GM12878 (cell line): ENCODE measurements around the gene KCTD17. TPM values are rescaled to one million over a fixed set of nuclear protein-coding genes. Genes with fewer than 3 reads are reported as not detected.

ENCODE experiments used
- ATAC-seq: fragments of 200-7000 bp; cut with Tn5 transposase; 3 replicates; pipeline ENCODE4 v1.9.1; 2020; ENCODE audit warnings: mild to moderate bottlenecking, moderate library complexity
- BruUV-seq: library from RNA; stranded (reverse); fragments of 400-500 nt; replicated peaks from 2 replicates; lab custom pipeline; 2021; lab: Mats Ljungman, UMichigan
- CTCF ChIA-PET: fragments of 300-600 bp; sonication (Branson Sonifier 250); formaldehyde crosslinking; extraction: SDS; loops from one replicate; lab custom pipeline; 2021; ENCODE audit warnings: inconsistent platforms; lab: Yijun Ruan, JAX
- POLR2A ChIA-PET: fragments of 350-600 bp; formaldehyde crosslinking; extraction: SDS; loops from one replicate; lab custom pipeline; 2021; ENCODE audit warnings: inconsistent platforms; lab: Charles Lee
- RAD21 ChIA-PET: fragments of 300-600 bp; sonication (Branson Sonifier 250); formaldehyde crosslinking; loops from one replicate; lab custom pipeline; 2023; ENCODE audit warnings: antibody characterized with exemption; ENCODE audit not compliant: unreplicated experiment; lab: Charles Lee
- SMC1A ChIA-PET: fragments of 300-600 bp; sonication (Branson Sonifier 250); formaldehyde crosslinking; loops from one replicate; lab custom pipeline; 2023; ENCODE audit not compliant: unreplicated experiment, uncharacterized antibody; lab: Charles Lee
- DNase-seq: peaks from one replicate; pipeline ENCODE4 v3.0.0-alpha.2; 2011; ENCODE audit warnings: low read depth, low spot score
- FAIRE-seq: peaks from 3 replicates; lab custom pipeline; 2011; peaks lifted over from hg19 to GRCh38; lab: Jason Lieb, UNC
- H2AFZ ChIP-seq: 2 replicates; pipeline ENCODE4 v1.6.0; 2011; ENCODE audit warnings: low read depth, low read length, control low read depth; ENCODE audit not compliant: control insufficient read depth
- H3K27ac ChIP-seq: 2 replicates; pipeline ENCODE4 v1.5.1; 2011; ENCODE audit warnings: control low read depth; ENCODE audit not compliant: control insufficient read depth, insufficient read depth
- H3K27me3 ChIP-seq, 2 experiments: replicated peaks in 1 of 2; 2 replicates each; pipeline versions ENCODE4 v1.6.0 to v1.6.1; 2011; ENCODE audit warnings: low read length in 1 of 2; ENCODE audit not compliant: control insufficient read depth in 2 of 2, insufficient read depth in 2 of 2
- H3K36me3 ChIP-seq, 2 experiments: 2 replicates each; pipeline ENCODE4 v1.5.1; 2011; ENCODE audit warnings: low read length in 1 of 2; ENCODE audit not compliant: control insufficient read depth in 2 of 2, insufficient read depth in 2 of 2
- H3K4me1 ChIP-seq: 2 replicates; pipeline ENCODE4 v1.6.1; 2011; ENCODE audit warnings: mild to moderate bottlenecking, low read length, moderate library complexity, mixed read lengths; ENCODE audit not compliant: control insufficient read depth, insufficient read depth
- H3K4me2 ChIP-seq: 2 replicates; pipeline ENCODE4 v1.6.0; 2011; ENCODE audit warnings: control low read depth; ENCODE audit not compliant: control insufficient read depth, insufficient read depth
- H3K4me3 ChIP-seq: fragments of 200-600 bp; sonication (generic); 2 replicates; pipeline ENCODE4 v1.5.1; 2016
- H3K79me2 ChIP-seq: 2 replicates; pipeline ENCODE4 v1.6.0; 2011; ENCODE audit warnings: low read length; ENCODE audit not compliant: control insufficient read depth, insufficient read depth
- H3K9ac ChIP-seq: 2 replicates; pipeline ENCODE4 v1.8.0; 2011; ENCODE audit warnings: low read length, control low read depth, mixed read lengths; ENCODE audit not compliant: control insufficient read depth, insufficient read depth
- H3K9me3 ChIP-seq: replicated peaks from 3 replicates; pipeline ENCODE4 v1.5.1; 2011; ENCODE audit warnings: mild to moderate bottlenecking, low read length; ENCODE audit not compliant: control insufficient read depth, insufficient read depth
- H4K20me1 ChIP-seq: 2 replicates; pipeline ENCODE4 v1.6.0; 2011; ENCODE audit not compliant: control insufficient read depth, insufficient read depth
- CEBPZ ChIP-seq: fragments of 150-350 bp; IDR thresholded peaks from 2 replicates; pipeline ENCODE4 v1.6.1; 2016; ENCODE audit warnings: low read depth, low read length
- CHD1 ChIP-seq: IDR thresholded peaks from 2 replicates; pipeline ENCODE4 v1.6.1; 2012; ENCODE audit warnings: low read depth, low read length, improper control_type of control experiment
- GATAD2B ChIP-seq: fragments of 450-650 bp; conservative IDR thresholded peaks from 2 replicates; pipeline ENCODE4 v1.6.1; 2017; ENCODE audit warnings: low read depth, mild to moderate bottlenecking, moderate library complexity
- IKZF1 ChIP-seq: fragments of 450-650 bp; conservative IDR thresholded peaks from 2 replicates; pipeline ENCODE4 v1.6.1; 2017; ENCODE audit warnings: antibody characterized with exemption, mild to moderate bottlenecking
- PBX3 ChIP-seq: IDR thresholded peaks from 2 replicates; pipeline ENCODE4 v1.6.1; 2011; ENCODE audit warnings: mild to moderate bottlenecking, low read depth, low read length, moderate library complexity; ENCODE audit not compliant: insufficient replicate concordance
- STAT1 ChIP-seq: fragments of 450-650 bp; conservative IDR thresholded peaks from 2 replicates; pipeline ENCODE4 v1.6.1; 2014; ENCODE audit warnings: antibody characterized with exemption, mild to moderate bottlenecking
- WGBS: methylation state at CpG from one replicate; pipeline ENCODE4 v1.1.6; 2016; ENCODE audit warnings: low lambda C conversion rate; ENCODE audit not compliant: insufficient replicate concordance, insufficient coverage; ENCODE audit errors: missing lambda C conversion rate; 5-methylcytosine and 5-hydroxymethylcytosine counted together
- in situ Hi-C: fragments of 300-500 bp; cut with MboI; formaldehyde crosslinking; loops from 9 replicates; pipeline ENCODE4 v1.14.3; 2018; ENCODE audit warnings: mixed read lengths
- intact Hi-C: fragments of 100-400 bp; cut with micrococcal nuclease; formaldehyde crosslinking; loops from one replicate; pipeline ENCODE4 v1.14.2; 2022; ENCODE audit not compliant: unreplicated experiment
- polyA plus RNA-seq, 11 experiments: library from polyadenylated mRNA; depleted of rRNA in 4 of 11; unstranded in 6 of 11; stranded (reverse) in 5 of 11; fragments of >200 nt; fragmentation: Nextera tagmentation in 4 of 11; fragmentation: Illumina TruSeq in 1 of 11; extraction: Ambion mirVana in 4 of 11; extraction: Trizol in 1 of 11; gene quantifications; 1 replicate in 1 of 11; 2 replicates in 10 of 11; pipeline versions ENCODE4 v1.2.1 to v1.2.3, GENCODE V29; 2011 to 2016; ENCODE audit warnings: inconsistent platforms in 2 of 11, missing spikeins in 2 of 11, low read depth in 1 of 11
- total RNA-seq, 4 experiments: library from RNA; depleted of rRNA in 3 of 4; stranded (reverse); fragments of >200 nt in 3 of 4; fragmentation: Illumina TruSeq in 1 of 4; extraction: Trizol in 1 of 4; gene quantifications; 2 replicates each; pipeline versions ENCODE4 v1.2.1 to v1.2.3, GENCODE V29; 2013 to 2021
- TF ChIP-seq, protein P1 (sequence below): IDR thresholded peaks from 2 replicates; pipeline ENCODE4 v1.6.1; 2012; ENCODE audit warnings: mild to moderate bottlenecking, low read depth, low read length
- TF ChIP-seq, protein P2 (sequence below): fragments of 450-650 bp; IDR thresholded peaks from 2 replicates; pipeline ENCODE4 v1.6.1; 2017; ENCODE audit warnings: antibody characterized with exemption, mild to moderate bottlenecking, moderate library complexity

KCTD17 gene
- total and polyA plus RNA-seq, 10 of the 15 experiments (the other 5 are each of a cell fraction or from before 2014, with no cell fraction given): 0.16 to 18.4 (median 10.1) TPM; not detected in 1

DNA sequence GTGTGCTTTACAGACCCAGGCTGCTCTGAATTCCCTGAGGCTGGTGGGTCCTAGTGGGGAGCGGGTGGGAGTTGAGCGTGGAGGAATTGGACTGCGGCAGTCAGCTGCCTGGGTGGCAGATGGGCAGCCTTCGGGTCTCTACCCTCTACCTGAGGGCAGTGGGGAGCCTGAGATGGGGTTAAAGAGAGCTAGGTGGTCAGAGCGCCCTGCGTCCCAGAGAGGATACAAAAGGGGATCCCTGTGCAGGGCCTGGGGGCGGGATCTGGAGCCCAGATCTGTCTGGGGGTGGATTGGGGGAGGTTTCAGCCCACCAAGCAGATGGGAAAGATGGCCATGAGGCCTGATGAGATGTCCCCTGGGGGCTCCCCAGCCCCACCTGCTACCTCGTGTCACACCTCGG lies 18.2 kb downstream of the KCTD17 start:
- Histone ChIP-seq H3K4me3 (no peak overlapping the region), H3K79me2 (no peaks in the 10 kb centered on the region), H3K4me1 (no peaks in the 10 kb centered on the region), H3K9me3 (no peaks in the 10 kb centered on the region), H3K27ac (no peak overlapping the region), H3K36me3 (no peaks in the 10 kb centered on the region), H2AFZ (no peak overlapping the region), H3K9ac (no peak overlapping the region), H3K27me3 (peaks cover 3 to 5% of the 10 kb centered on the region in 2 experiments; a peak in 3 of 4 replicates), H3K4me2 (no peak overlapping the region), H4K20me1 (no peaks in the 10 kb centered on the region)
- ChIA-PET POLR2A (no interaction called here), RAD21 (no interaction called here), CTCF (interaction anchor here (0.9 kb wide), 1 partner anchor 403 kb away, joined by 3 read pairs; no protein-coding TSS in a partner anchor), SMC1A (no interaction called here)
- in situ Hi-C loops: no loop called here
- TF ChIP-seq PBX3 (no peak), STAT1 (no peak), CEBPZ (no peak), IKZF1 (no peak), GATAD2B (no peak), CHD1 (no peak)
- TF ChIP-seq, protein P1, sequence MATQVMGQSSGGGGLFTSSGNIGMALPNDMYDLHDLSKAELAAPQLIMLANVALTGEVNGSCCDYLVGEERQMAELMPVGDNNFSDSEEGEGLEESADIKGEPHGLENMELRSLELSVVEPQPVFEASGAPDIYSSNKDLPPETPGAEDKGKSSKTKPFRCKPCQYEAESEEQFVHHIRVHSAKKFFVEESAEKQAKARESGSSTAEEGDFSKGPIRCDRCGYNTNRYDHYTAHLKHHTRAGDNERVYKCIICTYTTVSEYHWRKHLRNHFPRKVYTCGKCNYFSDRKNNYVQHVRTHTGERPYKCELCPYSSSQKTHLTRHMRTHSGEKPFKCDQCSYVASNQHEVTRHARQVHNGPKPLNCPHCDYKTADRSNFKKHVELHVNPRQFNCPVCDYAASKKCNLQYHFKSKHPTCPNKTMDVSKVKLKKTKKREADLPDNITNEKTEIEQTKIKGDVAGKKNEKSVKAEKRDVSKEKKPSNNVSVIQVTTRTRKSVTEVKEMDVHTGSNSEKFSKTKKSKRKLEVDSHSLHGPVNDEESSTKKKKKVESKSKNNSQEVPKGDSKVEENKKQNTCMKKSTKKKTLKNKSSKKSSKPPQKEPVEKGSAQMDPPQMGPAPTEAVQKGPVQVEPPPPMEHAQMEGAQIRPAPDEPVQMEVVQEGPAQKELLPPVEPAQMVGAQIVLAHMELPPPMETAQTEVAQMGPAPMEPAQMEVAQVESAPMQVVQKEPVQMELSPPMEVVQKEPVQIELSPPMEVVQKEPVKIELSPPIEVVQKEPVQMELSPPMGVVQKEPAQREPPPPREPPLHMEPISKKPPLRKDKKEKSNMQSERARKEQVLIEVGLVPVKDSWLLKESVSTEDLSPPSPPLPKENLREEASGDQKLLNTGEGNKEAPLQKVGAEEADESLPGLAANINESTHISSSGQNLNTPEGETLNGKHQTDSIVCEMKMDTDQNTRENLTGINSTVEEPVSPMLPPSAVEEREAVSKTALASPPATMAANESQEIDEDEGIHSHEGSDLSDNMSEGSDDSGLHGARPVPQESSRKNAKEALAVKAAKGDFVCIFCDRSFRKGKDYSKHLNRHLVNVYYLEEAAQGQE: no peak
- TF ChIP-seq, protein P2, sequence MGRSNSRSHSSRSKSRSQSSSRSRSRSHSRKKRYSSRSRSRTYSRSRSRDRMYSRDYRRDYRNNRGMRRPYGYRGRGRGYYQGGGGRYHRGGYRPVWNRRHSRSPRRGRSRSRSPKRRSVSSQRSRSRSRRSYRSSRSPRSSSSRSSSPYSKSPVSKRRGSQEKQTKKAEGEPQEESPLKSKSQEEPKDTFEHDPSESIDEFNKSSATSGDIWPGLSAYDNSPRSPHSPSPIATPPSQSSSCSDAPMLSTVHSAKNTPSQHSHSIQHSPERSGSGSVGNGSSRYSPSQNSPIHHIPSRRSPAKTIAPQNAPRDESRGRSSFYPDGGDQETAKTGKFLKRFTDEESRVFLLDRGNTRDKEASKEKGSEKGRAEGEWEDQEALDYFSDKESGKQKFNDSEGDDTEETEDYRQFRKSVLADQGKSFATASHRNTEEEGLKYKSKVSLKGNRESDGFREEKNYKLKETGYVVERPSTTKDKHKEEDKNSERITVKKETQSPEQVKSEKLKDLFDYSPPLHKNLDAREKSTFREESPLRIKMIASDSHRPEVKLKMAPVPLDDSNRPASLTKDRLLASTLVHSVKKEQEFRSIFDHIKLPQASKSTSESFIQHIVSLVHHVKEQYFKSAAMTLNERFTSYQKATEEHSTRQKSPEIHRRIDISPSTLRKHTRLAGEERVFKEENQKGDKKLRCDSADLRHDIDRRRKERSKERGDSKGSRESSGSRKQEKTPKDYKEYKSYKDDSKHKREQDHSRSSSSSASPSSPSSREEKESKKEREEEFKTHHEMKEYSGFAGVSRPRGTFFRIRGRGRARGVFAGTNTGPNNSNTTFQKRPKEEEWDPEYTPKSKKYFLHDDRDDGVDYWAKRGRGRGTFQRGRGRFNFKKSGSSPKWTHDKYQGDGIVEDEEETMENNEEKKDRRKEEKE: no peak
- intact Hi-C loops: no loop called here
- no peak for ATAC-seq
- BruUV-seq: no TSS peak
- 30% methylated on average over 9 of the region's 9 CpGs for WGBS
- no peak for FAIRE-seq
- no peak for DNase-seq
